Measurements from ENCODE around the gene SOX21. TPM values are rescaled to one million over a fixed set of nuclear protein-coding genes. Genes with fewer than 3 reads are reported as not detected.
A peak's percentile ranks its signal among the peaks of the same experiment; 100 is the strongest.

The SOX21 gene
- total RNA-seq, 1 experiment from 2014 or later, result not detected

GRCh38 chr13:94660695-94661326 lies 51.5 kb downstream of the SOX21 start:
- Histone ChIP-seq H3K27me3 (ENCODE audit: low read length) (no peaks in the 10 kb centered on the region), H3K4me3 (ENCODE audit: low read length) (no peak overlapping the region), H3K4me1 (ENCODE audit: low read length) (no peaks in the 10 kb centered on the region), H2AFZ (ENCODE audit: low read length) (0 out of 2 replicates have a peak overlapping the region, but pooled peaks have one; percentile 24), H4K20me1 (ENCODE audit: insufficient read depth, low read depth, low read length) (no peaks in the 10 kb centered on the region), H3K36me3 (ENCODE audit: insufficient read depth, low read length) (no peaks in the 10 kb centered on the region), H3K27ac (ENCODE audit: low read length) (no peak overlapping the region), H3K9ac (ENCODE audit: low read length) (0 out of 2 replicates have a peak overlapping the region, but pooled peaks have one; percentile 25), H3K79me2 (ENCODE audit: low read length) (no peaks in the 10 kb centered on the region), H3K4me2 (ENCODE audit: low read depth, low read length, poor library complexity, severe bottlenecking) (no peak overlapping the region), H3K9me2 (replicated peaks; ENCODE audit: insufficient read depth, low read length) (no peaks in the 10 kb centered on the region), H3K9me3 (ENCODE audit: low read length) (no peaks in the 10 kb centered on the region)
- DNase-seq, result peak; percentile 49

Small RNA genes lying within 50 kb of the gene (small RNA-seq; reads per million reads assigned to genes)
- not detected for gene RN7SL585P

Other genes with a start within 250 kb of the SOX21 start
- 0.14 TPM in 1 of 2 replicates, not detected in the other for gene DCT, start 232.9 kb downstream of the SOX21 start, total RNA-seq (2014; rRNA removed; shearing (Covaris generic); ENCODE audit: low replicate concordance)
- 15.5 and 26.2 TPM in 2 replicates for gene TGDS, start 116.4 kb downstream of the SOX21 start, total RNA-seq (2014; rRNA removed; shearing (Covaris generic); ENCODE audit: low replicate concordance)
- gene GPR180, start 110.7 kb downstream of the SOX21 start, total RNA-seq (2014; rRNA removed; shearing (Covaris generic); ENCODE audit: low replicate concordance), result 6.2 and 11.5 TPM in 2 replicates